Karpas-422 (cell line): ENCODE data around the gene PHLDB2. TPM values are rescaled to one million over a fixed set of nuclear protein-coding genes. Genes with fewer than 3 reads are reported as not detected.

ENCODE experiments used
- DNase-seq: peaks from one replicate; pipeline ENCODE4 v3.0.0-alpha.2; 2015
- H2AFZ ChIP-seq: fragments of 200-600 bp; sonication (generic); 2 replicates; pipeline ENCODE4 v1.6.1; 2014; ENCODE audit warnings: antibody characterized with exemption, low read length, mixed read lengths
- H3K27ac ChIP-seq: fragments of 200-600 bp; sonication (generic); 2 replicates; pipeline ENCODE4 v1.5.1; 2014; ENCODE audit warnings: mild to moderate bottlenecking, low read length, moderate library complexity
- H3K27me3 ChIP-seq: fragments of 200-600 bp; sonication (generic); 2 replicates; pipeline ENCODE4 v1.6.1; 2014; ENCODE audit warnings: low read length, mixed read lengths
- H3K36me3 ChIP-seq: fragments of 200-600 bp; sonication (generic); 2 replicates; pipeline ENCODE4 v1.6.1; 2014; ENCODE audit warnings: low read length, mixed read lengths; ENCODE audit not compliant: insufficient read depth
- H3K4me1 ChIP-seq: fragments of 200-600 bp; sonication (generic); 2 replicates; pipeline ENCODE4 v1.6.1; 2014; ENCODE audit warnings: mild to moderate bottlenecking, low read length, mixed read lengths
- H3K4me2 ChIP-seq: fragments of 200-600 bp; sonication (generic); 2 replicates; pipeline ENCODE4 v1.6.1; 2014; ENCODE audit warnings: low read length, low read depth, mild to moderate bottlenecking; ENCODE audit not compliant: poor library complexity, severe bottlenecking
- H3K4me3 ChIP-seq: fragments of 200-600 bp; sonication (generic); 2 replicates; pipeline ENCODE4 v1.5.1; 2014; ENCODE audit warnings: mild to moderate bottlenecking, antibody characterized with exemption, low read length, mixed read lengths
- H3K79me2 ChIP-seq: fragments of 200-600 bp; sonication (generic); 2 replicates; pipeline ENCODE4 v1.6.1; 2014; ENCODE audit warnings: mild to moderate bottlenecking, low read length, mixed read lengths
- H3K9ac ChIP-seq: fragments of 200-600 bp; sonication (generic); 2 replicates; pipeline ENCODE4 v1.6.0; 2014; ENCODE audit warnings: low read length
- H3K9me2 ChIP-seq: fragments of 200-600 bp; sonication (generic), shearing (Covaris generic); replicated peaks from 2 replicates; pipeline ENCODE4 v1.6.0; 2014; ENCODE audit warnings: mild to moderate bottlenecking, low read length, moderate library complexity; ENCODE audit not compliant: insufficient read depth
- H3K9me3 ChIP-seq: fragments of 300-700, 200-600 bp; sonication (generic); 2 replicates; pipeline ENCODE4 v1.6.1; 2014; ENCODE audit warnings: low read length, mixed read lengths
- H4K20me1 ChIP-seq: fragments of 200-600 bp; sonication (generic); 2 replicates; pipeline ENCODE4 v1.6.1; 2014; ENCODE audit warnings: mild to moderate bottlenecking, antibody characterized with exemption, low read length, low read depth; ENCODE audit not compliant: insufficient read depth
- total RNA-seq: library from RNA; depleted of rRNA; stranded (reverse); fragments of >200 nt; shearing (Covaris generic); gene quantifications from 2 replicates; pipeline ENCODE4 v1.2.3, GENCODE V29; 2014; ENCODE audit warnings: low replicate concordance

PHLDB2 gene
- total RNA-seq, 1 experiment from 2014 or later = 2.1 TPM

DNA sequence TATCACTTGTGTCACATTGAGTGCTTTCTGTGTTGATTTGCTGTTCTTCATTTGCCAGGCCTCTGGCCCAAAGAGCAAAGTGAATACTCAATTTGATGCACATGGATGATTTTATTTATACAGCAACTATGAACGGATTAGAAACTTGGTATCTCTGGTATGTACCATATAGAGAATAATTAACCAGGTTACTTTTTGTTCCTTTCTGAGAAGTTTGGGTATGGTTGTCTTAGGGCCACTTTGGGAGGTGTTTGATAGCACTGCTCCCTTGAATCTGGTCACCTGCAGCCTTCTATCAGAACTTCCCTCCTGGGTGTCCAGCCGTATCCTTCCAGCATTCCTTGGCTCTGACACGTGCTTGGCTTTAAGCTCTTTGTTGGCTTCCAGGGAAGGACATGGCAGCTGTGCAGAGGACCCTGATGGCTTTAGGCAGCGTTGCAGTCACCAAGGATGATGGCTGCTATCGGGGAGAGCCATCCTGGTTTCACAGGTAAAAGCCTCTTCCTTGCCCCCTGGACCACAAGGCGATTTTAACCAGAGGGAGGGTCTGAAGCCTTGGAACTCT, 152.4 kb downstream of the PHLDB2 start:
- no peaks in the 10 kb centered on the region for H3K27me3 ChIP-seq
- no peaks in the 10 kb centered on the region for H3K9me3 ChIP-seq
- no peak for DNase-seq
- no peak overlapping the region for H3K9ac ChIP-seq
- no peak overlapping the region for H3K4me2 ChIP-seq
- no peak overlapping the region for H3K27ac ChIP-seq
- no peaks in the 10 kb centered on the region for H3K9me2 ChIP-seq
- no peaks in the 10 kb centered on the region for H3K36me3 ChIP-seq
- no peaks in the 10 kb centered on the region for H3K79me2 ChIP-seq
- no peak overlapping the region for H3K4me3 ChIP-seq
- H3K4me1 ChIP-seq = peaks cover 14% of the 10 kb centered on the region
- no peak overlapping the region for H2AFZ ChIP-seq
- no peaks in the 10 kb centered on the region for H4K20me1 ChIP-seq

DNA sequence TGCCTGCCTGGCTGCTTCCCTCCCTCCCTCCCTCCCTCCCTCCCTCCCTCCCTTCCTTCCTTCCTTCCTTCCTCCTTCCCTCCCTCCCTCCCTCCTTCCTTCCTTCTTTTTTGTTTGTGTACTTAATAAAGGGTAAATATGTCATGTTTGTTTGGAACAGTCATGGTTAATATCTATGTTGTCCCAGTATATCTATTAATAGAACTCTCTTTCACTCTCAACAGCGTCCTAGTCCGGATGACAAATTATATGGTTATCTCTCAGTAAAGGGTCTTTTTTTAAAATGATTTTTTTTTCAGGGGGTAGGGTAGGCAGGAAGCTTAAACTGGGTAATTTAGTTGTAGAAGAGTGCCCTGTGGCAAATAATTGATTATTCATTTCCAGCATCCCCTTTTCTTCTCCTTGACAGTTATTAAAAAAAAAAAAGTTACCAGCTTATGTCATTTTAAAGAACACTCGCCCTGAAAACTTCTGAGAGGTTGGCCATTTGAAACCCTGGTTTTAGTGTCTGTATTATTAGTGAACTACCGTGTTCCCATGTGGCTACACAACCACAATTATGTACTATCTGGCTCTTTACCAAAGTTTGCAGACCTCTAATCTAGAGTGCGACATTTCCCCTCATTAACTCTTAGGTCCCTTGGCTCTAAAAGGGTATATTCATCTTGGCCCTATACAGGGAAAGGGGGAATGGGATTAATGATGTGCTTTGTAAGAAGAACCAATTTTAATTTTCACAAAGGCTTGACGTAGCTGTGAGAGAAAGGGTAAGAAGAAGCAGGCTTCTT, 153.3 kb downstream of the PHLDB2 start:
- no peak overlapping the region for H3K27ac ChIP-seq
- H3K9ac ChIP-seq = no peak overlapping the region
- H3K79me2 ChIP-seq = no peaks in the 10 kb centered on the region
- DNase-seq = no peak
- H3K4me1 ChIP-seq = peaks cover 14% of the 10 kb centered on the region
- no peaks in the 10 kb centered on the region for H3K36me3 ChIP-seq
- no peaks in the 10 kb centered on the region for H3K9me2 ChIP-seq
- no peaks in the 10 kb centered on the region for H3K9me3 ChIP-seq
- no peaks in the 10 kb centered on the region for H4K20me1 ChIP-seq
- H3K4me2 ChIP-seq = no peak overlapping the region
- no peak overlapping the region for H3K4me3 ChIP-seq
- H2AFZ ChIP-seq = no peak overlapping the region
- H3K27me3 ChIP-seq = no peaks in the 10 kb centered on the region

DNA sequence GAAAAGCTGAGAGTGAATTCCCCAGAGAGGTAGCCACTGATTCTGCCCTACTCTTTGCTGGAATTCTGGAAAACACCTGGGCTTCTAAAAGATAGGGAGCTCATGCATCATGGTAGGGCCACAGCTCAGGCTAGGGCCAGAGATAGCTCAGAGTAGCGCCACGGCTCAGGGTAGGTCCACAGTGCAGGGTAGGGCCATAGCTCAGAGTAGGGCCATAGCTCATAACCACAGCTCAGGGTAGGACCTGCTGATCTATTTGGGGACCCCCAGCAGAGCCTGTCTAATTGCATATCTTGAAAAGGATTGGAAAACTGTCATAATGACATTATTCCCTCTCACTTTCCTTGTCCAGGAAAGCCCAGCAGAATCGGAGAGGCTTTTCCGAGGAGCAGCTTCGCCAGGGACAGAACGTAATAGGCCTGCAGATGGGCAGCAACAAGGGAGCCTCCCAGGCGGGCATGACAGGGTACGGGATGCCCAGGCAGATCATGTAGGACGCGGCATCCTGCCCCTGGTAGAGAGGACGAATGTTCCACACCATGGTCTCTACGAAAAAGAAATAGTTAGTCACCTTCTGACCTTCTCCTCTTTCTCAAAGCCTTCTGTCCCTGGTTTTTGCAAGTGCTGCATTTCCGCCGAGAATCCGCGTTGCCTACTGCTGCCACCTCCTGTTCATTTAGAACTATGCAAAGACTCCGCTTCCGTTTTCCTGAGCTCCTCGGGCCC, 154.2 kb downstream of the PHLDB2 start:
- H3K27ac ChIP-seq = no peak overlapping the region
- peak overlapping the region; percentile 22 for H3K4me2 ChIP-seq
- no peak overlapping the region for H3K9ac ChIP-seq
- no peak overlapping the region for H3K4me3 ChIP-seq
- peaks cover 14% of the 10 kb centered on the region for H3K4me1 ChIP-seq
- peak; percentile 84 for DNase-seq
- H3K9me2 ChIP-seq = no peaks in the 10 kb centered on the region
- no peaks in the 10 kb centered on the region for H3K36me3 ChIP-seq
- no peaks in the 10 kb centered on the region for H3K27me3 ChIP-seq
- H3K9me3 ChIP-seq = no peaks in the 10 kb centered on the region
- H3K79me2 ChIP-seq = no peaks in the 10 kb centered on the region
- no peaks in the 10 kb centered on the region for H4K20me1 ChIP-seq
- peak overlapping the region; percentile 80; the same call in 1 of the 2 replicates for H2AFZ ChIP-seq

DNA sequence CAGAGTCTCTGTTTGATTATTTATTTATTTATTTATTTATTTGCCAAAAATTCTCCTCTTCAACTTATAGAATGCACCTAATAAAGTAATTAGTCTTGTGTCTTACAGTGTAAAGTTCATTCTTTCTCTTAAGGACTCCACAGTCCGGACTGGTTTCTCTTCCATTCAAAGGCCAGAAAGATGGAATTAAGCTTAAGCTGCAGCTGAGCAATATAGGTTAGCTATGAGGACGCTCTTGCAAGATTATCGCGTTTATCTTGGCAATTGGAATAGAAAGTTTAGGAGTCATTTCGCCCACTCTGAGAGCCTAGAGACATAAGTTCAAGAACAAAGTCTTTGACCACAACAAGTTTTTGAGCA, 154.7 kb downstream of the PHLDB2 start:
- Histone ChIP-seq H3K36me3 (no peaks in the 10 kb centered on the region), H3K9ac (no peak overlapping the region), H3K9me2 (no peaks in the 10 kb centered on the region), H3K79me2 (no peaks in the 10 kb centered on the region), H2AFZ (peak overlapping the region; percentile 67), H3K4me2 (peak overlapping the region; percentile 22), H4K20me1 (no peaks in the 10 kb centered on the region), H3K27me3 (no peaks in the 10 kb centered on the region), H3K4me3 (no peak overlapping the region), H3K4me1 (peaks cover 14% of the 10 kb centered on the region), H3K9me3 (no peaks in the 10 kb centered on the region), H3K27ac (no peak overlapping the region)
- DNase-seq = no peak

DNA sequence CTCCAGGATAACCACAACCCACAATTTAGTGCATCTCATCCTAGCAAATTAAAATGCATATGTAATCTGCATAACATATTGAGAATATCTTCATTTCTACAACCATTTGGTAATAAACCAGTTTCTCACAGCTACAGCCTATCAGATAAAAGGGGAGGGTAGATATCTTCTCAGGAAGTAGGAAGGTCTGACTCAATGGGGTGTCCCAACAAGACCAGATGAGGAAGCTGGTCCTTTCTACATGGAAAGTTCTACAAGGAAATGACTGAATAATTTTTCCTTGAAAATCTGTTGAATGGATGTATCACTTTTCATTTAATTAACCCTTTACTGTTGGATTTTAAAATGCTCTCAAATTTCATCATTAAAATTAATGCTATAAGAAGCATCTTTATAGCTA, 158.0 kb downstream of the PHLDB2 start:
- no peak overlapping the region for H2AFZ ChIP-seq

DNA sequence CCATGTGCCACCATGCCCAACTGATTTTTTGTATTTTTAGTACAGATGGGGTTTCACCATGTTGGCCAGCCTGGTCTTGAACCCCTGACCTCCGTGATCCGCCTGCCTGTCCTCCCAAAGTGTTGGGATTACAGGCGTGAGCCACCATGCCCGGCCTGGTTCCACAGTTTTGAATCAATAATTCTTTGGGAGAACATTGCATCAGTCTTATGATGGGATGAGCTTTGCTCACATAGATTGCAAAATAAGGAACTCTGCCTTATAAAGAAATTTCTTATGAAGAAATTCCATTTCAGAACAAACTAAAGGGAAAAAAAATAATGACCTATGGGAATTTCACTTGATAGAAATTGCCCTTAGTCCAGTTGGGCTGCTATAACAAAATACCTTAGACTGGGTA, 159.6 kb downstream of the PHLDB2 start:
- Histone ChIP-seq H3K9me2 (no peaks in the 10 kb centered on the region), H3K9ac (no peak overlapping the region), H3K27ac (no peak overlapping the region)

More for the DNA sequence above, 158.0 kb downstream of the PHLDB2 start:
- Histone ChIP-seq H3K9me2 (no peaks in the 10 kb centered on the region), H3K27me3 (no peaks in the 10 kb centered on the region), H3K4me3 (no peak overlapping the region), H3K4me1 (0 out of 2 replicates have a peak, but pooled peaks cover 6% of the 10 kb centered on the region), H3K36me3 (no peaks in the 10 kb centered on the region), H3K4me2 (no peak overlapping the region), H4K20me1 (no peaks in the 10 kb centered on the region), H3K9me3 (no peaks in the 10 kb centered on the region), H3K9ac (no peak overlapping the region), H3K27ac (no peak overlapping the region), H3K79me2 (no peaks in the 10 kb centered on the region)
- no peak for DNase-seq

DNA sequence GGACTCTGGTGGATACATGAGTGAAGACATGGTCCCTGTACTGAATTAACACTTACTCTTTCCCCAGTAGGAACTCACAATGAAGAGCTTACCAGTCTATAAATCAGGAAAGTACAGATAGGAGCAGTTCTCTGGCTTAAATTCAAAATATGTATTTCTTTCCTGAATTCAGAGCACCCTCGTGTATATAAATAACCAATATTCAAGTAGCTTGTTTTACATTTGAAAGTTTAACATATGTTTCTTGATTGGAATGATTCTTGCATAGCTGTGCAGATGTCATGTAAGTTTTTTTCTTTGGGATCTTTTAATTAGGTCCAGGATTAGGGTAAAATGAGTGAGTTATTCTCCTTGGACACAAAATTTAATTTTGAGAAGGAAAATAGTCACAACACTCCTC, 160.7 kb downstream of the PHLDB2 start:
- Histone ChIP-seq H4K20me1 (no peaks in the 10 kb centered on the region), H2AFZ (no peak overlapping the region), H3K9ac (no peak overlapping the region), H3K4me2 (no peak overlapping the region), H3K36me3 (no peaks in the 10 kb centered on the region), H3K4me3 (no peak overlapping the region), H3K79me2 (no peaks in the 10 kb centered on the region), H3K27me3 (no peaks in the 10 kb centered on the region), H3K27ac (no peak overlapping the region), H3K9me2 (no peaks in the 10 kb centered on the region), H3K4me1 (no peaks in the 10 kb centered on the region), H3K9me3 (no peaks in the 10 kb centered on the region)
- no peak for DNase-seq

More for the DNA sequence above, 159.6 kb downstream of the PHLDB2 start:
- Histone ChIP-seq H3K4me2 (no peak overlapping the region), H3K36me3 (no peaks in the 10 kb centered on the region), H2AFZ (no peak overlapping the region), H3K9me3 (no peaks in the 10 kb centered on the region), H3K4me1 (0 out of 2 replicates have a peak, but pooled peaks cover 3% of the 10 kb centered on the region), H4K20me1 (no peaks in the 10 kb centered on the region), H3K27me3 (no peaks in the 10 kb centered on the region), H3K4me3 (no peak overlapping the region), H3K79me2 (no peaks in the 10 kb centered on the region)
- no peak for DNase-seq

DNA sequence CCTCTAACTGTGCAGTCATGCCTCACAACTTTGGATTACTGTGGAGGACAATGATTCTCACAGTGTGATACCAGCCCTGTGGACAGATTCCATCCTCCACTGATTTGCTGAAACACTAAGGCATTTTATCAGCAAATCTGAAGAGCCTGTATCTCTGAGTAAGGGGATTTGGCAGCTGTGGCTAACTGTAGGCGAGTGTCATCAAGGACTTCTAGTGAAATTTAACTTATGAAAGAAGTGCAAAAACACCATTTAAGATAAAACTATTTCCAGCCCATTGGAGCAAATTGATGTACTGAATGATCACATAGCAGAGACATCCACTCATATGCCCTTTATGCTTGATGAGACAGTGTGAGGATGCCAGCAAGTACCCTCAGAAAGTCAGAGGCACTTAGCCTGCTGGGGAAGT, 161.6 kb downstream of the PHLDB2 start:
- H3K27ac ChIP-seq = no peak overlapping the region
- no peaks in the 10 kb centered on the region for H3K27me3 ChIP-seq
- DNase-seq = no peak
- no peaks in the 10 kb centered on the region for H3K9me3 ChIP-seq
- no peak overlapping the region for H3K4me2 ChIP-seq
- H3K36me3 ChIP-seq = no peaks in the 10 kb centered on the region
- no peak overlapping the region for H2AFZ ChIP-seq
- H3K9me2 ChIP-seq = no peaks in the 10 kb centered on the region
- H3K79me2 ChIP-seq = no peaks in the 10 kb centered on the region
- H3K9ac ChIP-seq = no peak overlapping the region
- H4K20me1 ChIP-seq = no peaks in the 10 kb centered on the region
- H3K4me1 ChIP-seq = no peaks in the 10 kb centered on the region
- no peak overlapping the region for H3K4me3 ChIP-seq
